Measurements from ENCODE around the gene TFEB.

- no peak for TF ChIP-seq EZH2 (IDR thresholded peaks at IDR 0.05)
- no peak for TF ChIP-seq CTCF (IDR thresholded peaks at IDR 0.05)
- no peak for TF ChIP-seq EZH2phosphoT487 (IDR thresholded peaks at IDR 0.05)
These were observed 27.7 kb downstream of the TFEB start for GRCh38 chr6:41707565-41708200.
